GM23338 (cell line): Measurements from ENCODE around the gene ICE1.

ENCODE experiments used
- CREB1 ChIP-seq: fragments of 250-450 bp; sonication (Bioruptor Pico); IDR thresholded peaks from 2 replicates; pipeline ENCODE4 v1.5.0; 2020; ENCODE audit warnings: low read depth, mild to moderate bottlenecking, moderate library complexity
- EZH2 ChIP-seq: fragments of 200-600 bp; sonication (generic); IDR thresholded peaks from one replicate; pipeline ENCODE4 v1.8.0; 2017; ENCODE audit warnings: antibody characterized with exemption, mild to moderate bottlenecking, low read depth; ENCODE audit not compliant: unreplicated experiment
- EZH2phosphoT487 ChIP-seq: fragments of 200-600 bp; sonication (generic); IDR thresholded peaks from one replicate; pipeline ENCODE4 v1.8.1; 2018; ENCODE audit warnings: antibody characterized with exemption; ENCODE audit not compliant: unreplicated experiment
- POLR2AphosphoS5 ChIP-seq: IDR thresholded peaks from 2 replicates; pipeline ENCODE4 v1.6.1; 2016; ENCODE audit warnings: antibody characterized with exemption, low read depth
- TF ChIP-seq, protein P1 (sequence below), 2 experiments: fragments of 200-600 bp in 1 of 2; sonication (generic) in 1 of 2; conservative IDR thresholded peaks; 2 replicates each; pipeline versions ENCODE4 v1.5.1 to v1.6.1; 2016 to 2017; ENCODE audit warnings: antibody characterized with exemption in 2 of 2, low read depth in 2 of 2, mild to moderate bottlenecking in 2 of 2, moderate library complexity in 1 of 2
- TF ChIP-seq, protein P2 (sequence below): IDR thresholded peaks from one replicate; pipeline ENCODE4 v1.6.1; 2018; ENCODE audit warnings: antibody characterized with exemption; ENCODE audit not compliant: unreplicated experiment

DNA sequence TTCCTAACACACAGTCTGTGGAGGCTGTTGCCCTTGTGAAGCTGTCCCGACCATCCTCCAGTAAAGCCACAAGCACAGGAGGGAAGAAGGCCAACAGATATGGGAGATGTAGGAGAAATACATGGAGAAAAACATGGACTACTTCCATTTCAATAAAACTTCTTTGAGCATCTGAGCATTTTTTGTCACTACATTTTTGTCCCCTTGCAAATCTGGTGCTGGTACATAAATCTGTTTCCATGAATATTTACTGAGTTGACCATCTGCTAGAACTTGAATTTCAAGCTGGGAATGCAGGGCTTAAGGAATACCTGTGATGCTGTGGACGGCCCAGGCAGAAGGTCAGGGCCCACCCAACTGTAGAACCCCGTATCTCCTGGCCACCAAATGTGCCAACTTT is 43.9 kb upstream of the ICE1 start:
- TF ChIP-seq, protein P1, sequence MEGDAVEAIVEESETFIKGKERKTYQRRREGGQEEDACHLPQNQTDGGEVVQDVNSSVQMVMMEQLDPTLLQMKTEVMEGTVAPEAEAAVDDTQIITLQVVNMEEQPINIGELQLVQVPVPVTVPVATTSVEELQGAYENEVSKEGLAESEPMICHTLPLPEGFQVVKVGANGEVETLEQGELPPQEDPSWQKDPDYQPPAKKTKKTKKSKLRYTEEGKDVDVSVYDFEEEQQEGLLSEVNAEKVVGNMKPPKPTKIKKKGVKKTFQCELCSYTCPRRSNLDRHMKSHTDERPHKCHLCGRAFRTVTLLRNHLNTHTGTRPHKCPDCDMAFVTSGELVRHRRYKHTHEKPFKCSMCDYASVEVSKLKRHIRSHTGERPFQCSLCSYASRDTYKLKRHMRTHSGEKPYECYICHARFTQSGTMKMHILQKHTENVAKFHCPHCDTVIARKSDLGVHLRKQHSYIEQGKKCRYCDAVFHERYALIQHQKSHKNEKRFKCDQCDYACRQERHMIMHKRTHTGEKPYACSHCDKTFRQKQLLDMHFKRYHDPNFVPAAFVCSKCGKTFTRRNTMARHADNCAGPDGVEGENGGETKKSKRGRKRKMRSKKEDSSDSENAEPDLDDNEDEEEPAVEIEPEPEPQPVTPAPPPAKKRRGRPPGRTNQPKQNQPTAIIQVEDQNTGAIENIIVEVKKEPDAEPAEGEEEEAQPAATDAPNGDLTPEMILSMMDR (conservative IDR thresholded peaks at IDR 0.05; ENCODE audit: low read depth in 2 of 2): no peak
- TF ChIP-seq EZH2 (no peak), EZH2phosphoT487 (no peak), CREB1 (CRISPR knock-in tag) (no peak), POLR2AphosphoS5 (no peak)
- TF ChIP-seq, protein P2, sequence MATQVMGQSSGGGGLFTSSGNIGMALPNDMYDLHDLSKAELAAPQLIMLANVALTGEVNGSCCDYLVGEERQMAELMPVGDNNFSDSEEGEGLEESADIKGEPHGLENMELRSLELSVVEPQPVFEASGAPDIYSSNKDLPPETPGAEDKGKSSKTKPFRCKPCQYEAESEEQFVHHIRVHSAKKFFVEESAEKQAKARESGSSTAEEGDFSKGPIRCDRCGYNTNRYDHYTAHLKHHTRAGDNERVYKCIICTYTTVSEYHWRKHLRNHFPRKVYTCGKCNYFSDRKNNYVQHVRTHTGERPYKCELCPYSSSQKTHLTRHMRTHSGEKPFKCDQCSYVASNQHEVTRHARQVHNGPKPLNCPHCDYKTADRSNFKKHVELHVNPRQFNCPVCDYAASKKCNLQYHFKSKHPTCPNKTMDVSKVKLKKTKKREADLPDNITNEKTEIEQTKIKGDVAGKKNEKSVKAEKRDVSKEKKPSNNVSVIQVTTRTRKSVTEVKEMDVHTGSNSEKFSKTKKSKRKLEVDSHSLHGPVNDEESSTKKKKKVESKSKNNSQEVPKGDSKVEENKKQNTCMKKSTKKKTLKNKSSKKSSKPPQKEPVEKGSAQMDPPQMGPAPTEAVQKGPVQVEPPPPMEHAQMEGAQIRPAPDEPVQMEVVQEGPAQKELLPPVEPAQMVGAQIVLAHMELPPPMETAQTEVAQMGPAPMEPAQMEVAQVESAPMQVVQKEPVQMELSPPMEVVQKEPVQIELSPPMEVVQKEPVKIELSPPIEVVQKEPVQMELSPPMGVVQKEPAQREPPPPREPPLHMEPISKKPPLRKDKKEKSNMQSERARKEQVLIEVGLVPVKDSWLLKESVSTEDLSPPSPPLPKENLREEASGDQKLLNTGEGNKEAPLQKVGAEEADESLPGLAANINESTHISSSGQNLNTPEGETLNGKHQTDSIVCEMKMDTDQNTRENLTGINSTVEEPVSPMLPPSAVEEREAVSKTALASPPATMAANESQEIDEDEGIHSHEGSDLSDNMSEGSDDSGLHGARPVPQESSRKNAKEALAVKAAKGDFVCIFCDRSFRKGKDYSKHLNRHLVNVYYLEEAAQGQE: no peak
